SKM-1 (cell line): Measurements from ENCODE around the gene NPAS3.

Experiments used
- DNase-seq: peaks from one replicate; lab custom pipeline; 2025; ENCODE audit not compliant: unreplicated experiment; lab: John Stamatoyannopoulos, UW

Gene NPAS3

DNA sequence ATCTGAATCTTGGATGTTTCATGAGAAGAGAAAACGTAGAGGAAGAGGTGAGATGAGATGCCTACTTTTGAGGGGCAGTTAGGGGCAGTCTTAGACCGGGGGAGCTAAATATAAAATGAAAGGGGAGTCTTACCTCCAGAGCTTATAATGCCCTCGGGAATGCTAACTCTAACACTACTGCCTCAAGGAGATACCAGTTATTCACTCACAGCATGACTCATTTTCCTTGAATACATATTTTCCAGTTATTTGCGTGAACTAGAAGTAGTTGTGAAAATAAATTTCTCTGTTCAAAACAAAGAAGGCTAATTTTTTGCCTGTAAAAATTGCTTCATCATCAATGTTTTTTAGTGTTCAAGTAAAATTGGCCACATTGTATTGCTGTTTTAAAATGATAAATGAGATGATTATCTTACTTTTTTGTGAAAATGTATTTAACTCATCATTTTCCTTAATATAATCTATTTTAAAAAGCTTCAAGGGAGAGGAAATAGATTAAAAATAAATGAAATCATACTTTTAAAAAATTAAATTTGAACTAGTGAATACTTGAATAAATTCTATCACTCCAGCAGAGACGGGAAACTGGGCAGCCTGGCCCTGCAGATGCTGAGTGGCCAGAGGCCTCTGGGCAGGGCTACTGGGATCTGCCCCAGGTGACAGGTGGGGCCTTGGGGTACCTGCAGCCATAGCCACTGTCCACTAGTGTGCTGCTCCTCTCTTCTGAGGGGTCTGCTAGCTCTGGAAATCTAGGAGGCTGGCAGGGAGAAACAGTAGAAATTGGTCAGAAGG, 672.9 kb downstream of the NPAS3 start:
- DNase-seq, result no peak

DNA sequence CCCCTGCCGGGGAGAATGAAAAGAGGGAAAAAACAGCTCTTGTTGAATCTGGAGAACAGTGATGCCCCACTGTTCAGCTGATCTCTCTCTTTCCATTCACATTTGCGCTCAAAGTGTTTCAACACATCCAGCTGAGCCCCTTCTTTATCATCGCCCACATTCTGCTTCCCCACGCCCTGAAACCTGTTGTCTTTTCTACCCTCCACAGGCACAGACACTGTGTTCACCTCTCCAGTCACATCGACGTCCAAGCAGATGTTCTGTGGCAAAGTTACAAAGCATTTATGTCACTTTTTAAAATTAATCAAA, 673.5 kb downstream of the NPAS3 start:
- no peak for DNase-seq

DNA sequence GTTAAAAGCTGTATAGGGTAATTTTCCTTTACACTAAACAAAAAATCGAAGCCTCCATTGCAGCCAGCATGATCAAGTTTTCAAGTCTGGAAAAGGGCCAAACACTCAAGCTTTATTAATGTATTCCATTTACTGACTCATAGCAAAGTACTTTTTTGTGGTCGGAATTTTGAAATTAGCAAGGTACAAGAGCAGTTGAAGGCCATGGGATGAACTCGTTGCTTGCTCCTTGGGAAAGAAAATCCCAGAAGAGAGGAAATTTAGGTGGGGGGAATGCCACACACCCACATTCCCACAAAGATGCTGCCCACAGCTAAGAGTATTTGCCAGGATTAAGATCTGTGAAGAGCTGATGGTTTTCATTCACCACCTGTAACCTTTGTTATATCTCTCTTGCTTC, 678.5 kb downstream of the NPAS3 start:
- DNase-seq, result no peak

DNA sequence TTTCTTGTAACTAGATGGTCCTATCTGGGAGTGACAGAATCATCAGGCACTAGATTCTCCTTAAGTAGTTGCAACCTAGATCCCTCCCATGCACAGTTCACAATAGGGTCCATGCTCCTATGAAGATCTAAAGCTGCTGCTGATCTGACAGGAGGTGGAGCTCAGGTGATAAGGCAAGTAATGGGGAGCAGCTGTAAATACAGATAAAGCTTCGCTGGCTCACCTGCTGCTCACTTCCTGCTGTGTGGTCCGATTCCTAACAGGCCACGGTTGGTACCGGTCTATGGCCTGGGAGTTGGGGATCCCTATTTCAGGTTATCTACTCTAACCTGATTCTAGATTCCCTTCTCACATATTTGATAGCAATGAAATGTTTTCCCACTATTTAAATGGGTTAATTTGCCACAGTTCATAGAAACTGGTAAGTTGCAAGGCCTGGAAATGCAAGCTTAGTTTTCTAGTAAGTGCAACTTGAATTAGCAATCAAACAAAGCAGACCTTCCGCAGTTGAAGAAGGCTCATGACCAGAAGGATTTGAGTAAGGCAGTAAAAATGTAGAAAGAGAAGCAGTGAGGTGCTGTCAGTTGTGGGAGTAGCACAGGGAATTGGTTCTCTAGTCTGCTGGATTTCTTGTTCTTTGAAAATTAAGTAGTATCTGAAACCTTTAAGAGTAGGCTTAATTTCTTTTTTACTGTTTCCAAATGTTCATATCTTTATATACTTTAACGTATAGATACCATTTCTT, 679.9 kb downstream of the NPAS3 start:
- DNase-seq, result no peak

DNA sequence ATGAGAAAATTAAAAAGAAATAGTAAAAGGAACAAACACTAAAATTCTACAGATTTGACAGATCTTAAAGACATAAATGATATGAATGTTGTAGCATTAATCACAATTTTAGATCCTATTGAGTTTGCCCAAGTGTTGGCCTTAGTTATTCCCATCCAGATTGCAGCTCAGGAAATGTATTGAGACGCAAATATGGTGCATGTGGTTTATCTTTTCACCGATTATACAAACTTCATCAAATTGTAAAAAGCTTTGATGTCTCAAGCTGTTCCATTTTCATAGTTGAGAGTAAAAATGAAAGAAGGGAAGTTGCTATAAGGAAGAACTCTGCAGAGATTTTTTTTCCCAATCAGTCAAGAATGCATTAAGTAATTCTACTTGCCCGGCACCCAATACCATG, 683.8 kb downstream of the NPAS3 start:
- no peak for DNase-seq

DNA sequence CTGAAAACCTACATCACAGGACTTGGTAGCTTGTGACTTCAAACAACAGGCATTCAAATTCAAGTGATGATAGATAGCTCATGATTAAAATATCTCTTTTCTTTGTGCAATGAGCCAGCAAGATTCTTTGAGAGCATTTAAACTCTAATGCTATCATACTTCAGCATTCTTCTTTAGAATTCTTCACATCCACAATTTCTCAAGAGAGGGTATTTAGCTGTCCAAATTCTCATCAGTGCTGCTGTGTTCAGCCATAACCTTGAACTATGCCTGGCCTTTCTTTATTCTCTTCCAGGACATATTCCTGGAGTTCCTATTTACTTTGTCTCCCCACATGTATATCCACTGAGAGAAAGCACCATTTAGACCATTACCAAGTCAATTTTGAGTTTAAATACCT, 691.1 kb downstream of the NPAS3 start:
- DNase-seq, result no peak

DNA sequence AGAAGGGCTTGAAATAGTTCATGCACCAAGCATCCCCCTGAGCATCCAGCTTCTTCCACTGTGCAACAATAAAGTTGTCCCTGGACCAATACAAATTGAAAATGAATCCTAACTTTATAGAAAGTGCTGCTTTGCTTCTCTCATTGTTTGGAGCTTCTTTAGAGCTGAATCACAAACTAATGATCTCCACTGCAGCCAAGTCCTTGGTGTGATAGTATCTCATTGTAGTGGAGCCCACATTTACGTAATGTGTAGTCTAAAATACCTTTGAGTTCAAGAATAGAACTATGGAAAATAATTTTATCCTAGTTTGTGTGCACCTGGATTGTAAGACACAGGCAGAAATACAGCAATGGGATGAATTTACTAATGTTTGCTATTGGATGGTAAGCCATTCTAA, 692.3 kb downstream of the NPAS3 start:
- DNase-seq, result no peak

DNA sequence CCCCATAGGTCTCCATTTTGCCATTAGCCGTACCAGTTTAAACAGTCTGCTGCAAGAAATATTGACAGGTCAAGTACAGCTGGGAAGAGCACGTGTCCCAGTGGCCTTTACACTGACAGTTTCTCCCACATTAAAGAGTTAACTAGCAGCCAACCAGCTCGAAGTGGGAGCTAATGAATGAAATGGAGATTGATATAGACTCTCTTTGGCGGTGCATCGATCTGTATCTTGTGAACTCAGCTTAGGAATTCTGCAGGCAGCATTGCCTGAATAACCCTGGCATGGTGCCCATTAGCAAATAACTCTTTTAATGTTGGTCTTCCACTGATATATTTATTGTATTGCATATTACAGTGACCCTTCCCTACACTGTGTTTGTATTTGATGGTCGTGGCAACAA, 692.8 kb downstream of the NPAS3 start:
- DNase-seq, result no peak

DNA sequence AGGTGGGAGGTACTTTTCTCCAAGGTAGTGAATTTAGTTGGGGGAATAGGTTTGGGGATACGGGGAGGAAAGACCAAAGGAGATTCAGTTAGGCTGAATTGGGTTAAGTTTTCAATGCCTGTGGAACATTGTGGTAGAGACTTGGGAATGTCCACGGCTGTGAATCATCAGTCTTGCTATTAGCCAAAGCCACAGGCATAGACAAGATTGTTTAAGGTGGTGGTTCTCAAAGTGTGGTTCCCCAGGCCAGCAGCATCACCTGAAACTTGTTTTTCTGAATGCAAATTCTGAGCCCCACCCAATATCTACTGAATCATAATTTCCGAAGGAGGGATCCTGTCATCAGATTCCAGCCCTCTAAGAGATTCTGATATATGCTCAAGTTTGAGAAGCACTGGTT, 696.0 kb downstream of the NPAS3 start:
- DNase-seq, result no peak

DNA sequence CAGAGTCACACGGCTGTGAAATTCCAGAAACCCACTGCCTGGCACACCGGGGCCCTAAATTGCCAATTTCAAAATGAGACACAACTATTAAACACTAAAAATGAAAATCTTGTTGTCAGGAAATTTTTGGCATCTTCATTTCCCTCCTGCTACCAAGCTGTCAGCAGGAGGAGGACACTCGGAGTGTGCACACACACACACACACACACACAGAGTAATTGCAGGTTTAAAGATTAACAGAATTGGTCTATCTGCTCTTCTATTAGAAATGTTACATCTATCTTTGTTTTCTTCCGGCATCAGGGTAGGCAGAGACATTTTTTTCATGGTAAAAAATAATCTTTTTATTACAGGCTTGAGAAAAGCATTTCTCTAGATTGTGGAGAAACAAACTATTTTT, 698.0 kb downstream of the NPAS3 start:
- no peak for DNase-seq

DNA sequence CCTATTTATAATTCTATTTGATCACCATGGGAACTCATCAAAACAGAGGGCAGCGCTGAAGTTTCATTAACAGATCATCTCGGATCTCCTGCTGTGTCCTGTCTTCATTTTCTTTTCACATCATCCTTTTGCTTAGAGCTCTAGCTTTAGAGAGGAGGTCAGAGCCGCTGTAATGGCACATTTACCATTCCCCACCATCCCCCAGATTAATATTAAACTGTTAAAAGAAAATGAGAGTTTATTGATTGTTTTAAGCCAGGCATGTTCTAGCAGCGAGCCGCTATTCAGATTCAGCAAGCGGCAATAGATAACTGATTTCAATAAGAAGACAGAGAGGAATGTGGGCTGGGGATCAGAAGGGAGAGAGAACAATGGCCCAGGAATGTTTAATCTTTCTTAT, 703.4 kb downstream of the NPAS3 start:
- DNase-seq, result no peak

DNA sequence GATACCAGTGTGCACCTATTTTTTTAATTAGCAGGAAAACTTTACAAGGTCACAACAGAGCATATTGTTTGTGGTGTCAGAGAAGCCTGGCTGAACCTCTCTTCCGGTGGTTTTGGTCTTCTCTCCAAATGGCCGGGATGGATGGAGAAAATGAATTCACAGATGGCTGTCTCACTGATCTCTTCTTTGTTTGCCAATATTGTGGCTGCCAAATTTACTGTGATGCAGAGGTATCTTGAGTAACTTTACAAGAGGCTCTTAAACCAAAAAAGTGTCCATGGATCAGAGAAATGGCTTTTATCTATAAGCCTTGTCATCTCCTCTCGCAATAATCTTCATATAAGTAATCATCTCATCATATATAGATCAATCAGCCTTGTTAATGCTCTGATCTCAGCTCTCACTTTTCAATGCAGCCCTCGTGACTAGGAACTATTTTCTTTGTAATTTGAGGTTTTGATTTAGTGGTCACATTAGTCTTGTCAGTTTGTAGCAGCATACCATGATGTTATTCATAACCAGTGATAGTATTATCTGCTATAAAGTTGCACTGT, 704.1 kb downstream of the NPAS3 start:
- no peak for DNase-seq

DNA sequence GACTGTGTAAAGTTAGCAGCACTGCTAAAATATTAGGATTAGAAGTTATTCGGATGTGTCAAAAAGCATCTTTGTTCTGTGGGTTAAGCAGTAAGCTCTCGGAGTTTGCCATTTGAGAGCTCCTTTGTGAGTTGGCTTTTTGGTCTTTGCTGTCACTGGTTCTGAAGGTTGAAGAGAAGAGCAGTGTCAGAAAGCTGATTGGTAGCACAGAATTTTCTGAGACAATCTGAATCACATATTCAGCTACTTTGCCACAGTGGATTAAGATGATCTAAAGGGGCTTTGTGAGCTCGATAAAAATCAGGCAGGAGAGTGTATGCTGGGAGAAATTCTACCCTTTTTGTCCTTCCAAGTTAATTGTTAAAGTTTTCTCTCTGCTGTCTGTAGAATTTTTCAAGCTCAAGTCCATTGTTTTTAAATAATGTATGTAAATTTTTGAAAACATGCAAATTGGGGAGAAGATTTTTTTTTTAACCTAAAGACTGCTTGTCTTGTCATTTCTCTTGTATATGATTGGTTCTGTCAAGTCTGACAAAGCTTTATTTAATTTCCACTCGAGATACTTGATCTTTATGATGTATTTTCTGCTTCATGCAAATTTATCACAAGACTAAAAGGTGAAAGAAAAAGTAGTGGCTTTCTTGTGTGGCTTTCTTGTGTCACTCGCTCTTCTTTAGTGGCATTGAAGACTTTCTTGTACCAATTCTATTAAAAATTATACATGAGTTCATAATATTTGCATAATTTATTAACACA, 704.9 kb downstream of the NPAS3 start:
- DNase-seq, result no peak

DNA sequence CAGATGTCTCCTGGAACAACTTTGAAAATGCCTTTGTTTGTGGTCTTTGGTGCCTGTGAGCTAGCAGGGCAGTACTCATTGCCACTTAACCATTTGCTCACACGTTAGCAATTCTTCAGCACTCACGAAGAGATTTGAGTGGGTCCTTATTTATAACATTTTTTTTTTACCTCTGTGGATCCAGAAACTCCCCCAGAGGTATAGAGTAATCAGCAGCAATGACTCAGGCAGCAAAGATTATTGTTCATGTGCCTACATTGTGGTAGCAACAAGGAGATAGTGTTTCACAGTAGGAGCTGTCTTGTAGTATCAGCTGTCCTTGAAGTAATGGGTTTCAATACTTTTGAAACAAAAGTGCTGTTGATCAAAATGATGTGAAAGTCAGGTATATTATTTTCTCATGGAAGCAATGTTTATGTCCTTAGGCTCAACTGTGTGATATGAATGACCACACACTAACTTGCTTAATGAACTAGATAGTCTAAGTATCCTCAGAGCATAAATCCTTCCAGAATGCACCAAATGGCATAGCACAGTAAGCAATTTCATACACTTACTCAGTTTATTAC, 708.1 kb downstream of the NPAS3 start:
- no peak for DNase-seq

DNA sequence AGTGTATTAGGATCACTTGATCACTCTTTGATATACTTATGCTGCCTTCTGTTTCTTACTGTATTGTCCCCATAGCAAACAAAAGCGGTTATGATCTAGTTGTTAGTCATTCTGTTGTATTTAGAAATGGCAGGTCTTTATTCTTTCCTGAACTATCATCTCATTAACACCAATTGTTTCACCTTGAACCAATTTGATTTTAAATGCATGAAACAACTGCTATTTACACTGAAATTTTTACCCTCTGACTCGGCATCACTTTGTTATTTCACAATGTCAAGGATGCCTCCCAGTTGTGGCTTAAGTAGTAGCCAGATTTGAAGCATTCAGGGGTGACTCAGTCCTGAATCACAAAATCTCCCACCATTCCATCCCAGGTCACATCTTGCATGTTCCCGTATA, 708.7 kb downstream of the NPAS3 start:
- no peak for DNase-seq

DNA sequence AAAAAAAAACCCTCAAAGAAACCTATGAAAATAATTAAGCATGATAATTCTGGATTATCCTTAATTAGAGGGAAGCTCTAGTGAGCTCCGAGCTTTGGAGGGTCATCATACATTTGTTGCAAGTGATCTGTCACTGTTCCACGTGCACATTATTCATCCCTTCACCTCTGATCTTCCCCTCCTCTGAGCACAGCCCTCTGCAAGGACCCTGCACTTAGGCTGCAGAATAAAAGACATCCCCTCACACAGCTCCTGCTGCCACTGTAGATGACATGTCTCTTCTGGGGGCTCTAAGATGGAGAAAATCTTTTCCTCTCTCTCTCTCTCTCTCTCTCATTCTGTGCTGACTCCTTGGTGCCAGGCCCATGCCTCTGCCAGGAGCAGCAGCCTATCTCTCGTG, 711.8 kb downstream of the NPAS3 start:
- DNase-seq, result no peak

DNA sequence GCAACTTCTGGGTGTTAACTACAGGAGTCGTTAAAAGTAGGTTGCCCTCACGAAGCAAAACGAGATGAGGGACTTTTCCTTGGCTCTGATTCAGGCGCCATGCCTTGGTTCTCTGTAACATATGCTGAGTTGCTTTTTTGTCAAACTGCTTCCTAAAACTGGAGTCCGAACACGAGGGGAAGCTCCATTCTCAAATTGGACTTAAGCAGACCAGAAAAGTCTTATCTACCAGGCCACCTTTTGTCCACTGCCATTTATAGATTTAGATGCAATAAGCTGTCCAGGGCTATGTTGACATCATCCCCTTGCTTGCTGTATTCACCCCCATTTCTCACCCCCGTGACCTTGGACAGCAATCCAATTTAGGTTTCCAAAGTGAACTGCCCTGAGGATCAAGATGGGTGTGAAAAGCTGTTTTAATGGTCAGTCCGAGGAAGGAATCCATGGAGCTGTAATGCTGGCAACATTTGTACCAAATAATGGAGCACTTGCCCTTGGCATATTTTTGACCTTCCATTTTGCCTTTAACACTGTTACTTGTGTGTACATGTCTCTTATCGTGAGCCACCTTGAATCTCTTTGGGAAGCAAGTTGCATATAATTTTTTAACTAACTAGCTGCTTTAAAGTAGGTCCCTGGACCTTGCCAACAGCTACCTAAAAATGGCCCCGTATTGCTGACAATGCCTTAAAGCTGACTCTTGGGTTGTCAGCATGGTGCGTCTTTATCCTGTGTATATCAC, 714.1 kb downstream of the NPAS3 start:
- DNase-seq, result no peak

DNA sequence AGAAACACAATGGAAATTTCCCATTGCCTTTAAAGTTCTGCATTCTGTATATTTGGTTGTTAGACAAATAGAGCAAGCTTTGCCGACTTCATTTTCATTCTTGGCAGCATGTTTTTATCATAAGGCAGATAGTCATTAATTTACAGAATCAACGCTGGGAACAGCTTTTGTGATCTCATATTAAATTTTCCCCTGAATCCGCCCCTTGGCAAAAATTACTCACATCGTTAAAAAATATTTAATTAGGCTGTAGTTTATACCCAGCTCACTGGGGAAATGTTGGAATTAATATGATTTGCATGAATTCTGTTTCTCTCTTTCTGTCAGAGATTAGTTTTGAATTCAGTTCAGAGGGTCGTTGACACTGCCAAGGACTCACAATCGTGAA, 714.6 kb downstream of the NPAS3 start:
- no peak for DNase-seq

DNA sequence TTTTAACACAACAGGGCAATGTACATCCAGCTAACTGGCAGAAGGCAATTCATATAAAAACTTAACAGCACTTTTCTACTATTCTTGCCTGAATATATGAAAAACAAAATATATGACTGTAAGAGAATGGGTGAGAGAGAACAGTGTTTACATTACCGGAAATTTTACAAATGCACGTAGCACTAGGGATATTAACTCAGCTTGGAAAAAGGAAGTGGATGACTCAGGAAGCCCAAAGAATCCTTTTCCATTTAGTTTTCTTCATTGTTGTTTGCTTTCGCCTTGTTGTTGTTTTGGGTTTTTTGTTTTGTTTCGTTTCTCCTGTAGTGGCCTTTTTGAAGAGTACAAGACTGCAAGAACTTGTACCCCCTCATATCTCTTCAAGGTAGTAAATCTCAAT, 716.7 kb downstream of the NPAS3 start:
- DNase-seq, result no peak

DNA sequence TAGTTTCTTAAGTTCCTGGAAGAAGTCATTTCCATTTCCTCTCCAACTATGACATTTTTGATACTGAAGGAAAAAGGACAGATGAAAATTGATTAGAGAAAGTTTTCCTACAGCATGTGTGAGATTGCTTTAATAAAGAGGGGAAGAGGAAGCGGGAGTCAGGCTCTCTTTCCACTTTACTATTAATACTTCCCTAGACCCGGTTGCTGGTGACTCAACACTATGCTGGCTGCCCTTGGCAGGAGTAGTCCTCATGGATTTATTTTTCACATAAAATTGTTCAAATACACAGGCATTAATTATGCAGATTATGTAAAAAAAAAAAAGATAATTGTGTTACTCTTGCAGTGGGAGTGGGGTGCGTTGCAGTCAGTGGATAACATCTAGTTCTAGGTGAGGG, 718.8 kb downstream of the NPAS3 start:
- DNase-seq, result no peak

DNA sequence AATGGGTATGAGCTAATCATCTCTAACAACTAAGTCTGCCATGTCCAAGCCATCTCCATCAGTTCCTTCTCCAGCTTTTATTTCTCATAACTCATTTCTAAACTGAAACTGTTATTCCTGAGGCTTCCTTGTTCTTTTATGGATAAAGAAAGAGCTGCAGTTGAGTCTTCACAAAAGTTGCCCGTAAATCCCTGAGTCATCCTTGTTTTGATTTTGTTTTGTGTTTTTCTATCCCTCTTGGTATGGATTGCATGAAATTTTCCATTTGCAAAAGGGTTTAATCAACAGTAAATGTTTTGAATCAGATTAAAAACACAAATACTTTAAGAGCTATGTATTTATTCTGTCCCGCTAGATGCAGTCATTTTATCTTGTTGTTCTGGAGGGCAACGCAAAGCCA, 721.6 kb downstream of the NPAS3 start:
- no peak for DNase-seq
